ENCODE data around the gene FAM83C. TPM values are rescaled to one million over a fixed set of nuclear protein-coding genes. Genes with fewer than 3 reads are reported as not detected.

Gene FAM83C
- total and polyA plus RNA-seq, 2 donors, result 0.18 to 0.21 TPM

GRCh38 chr20:35298264-35298663 lies 6.0 kb upstream of the FAM83C start:
- DNase-seq (ENCODE audit: extremely low spot score), result no peak
- H3K27ac ChIP-seq (ENCODE audit: low read depth), result no peak overlapping the region
- WGBS, result 25% methylated on average over 5 of the region's 5 CpGs
- no peaks in the 10 kb centered on the region for H3K36me3 ChIP-seq (ENCODE audit: insufficient read depth)
- no peaks in the 10 kb centered on the region for H3K4me1 ChIP-seq (ENCODE audit: insufficient read depth)
- no peak overlapping the region for H3K4me3 ChIP-seq (ENCODE audit: low read depth, low read length)

- no peak overlapping the region for H3K4me3 ChIP-seq (ENCODE audit: low read depth, low read length)
- no peak overlapping the region for H3K27ac ChIP-seq (ENCODE audit: low read depth)
- no peaks in the 10 kb centered on the region for H3K4me1 ChIP-seq (ENCODE audit: insufficient read depth)
- no peak for DNase-seq (ENCODE audit: extremely low spot score)
- H3K36me3 ChIP-seq (ENCODE audit: insufficient read depth), result no peaks in the 10 kb centered on the region
- 88% methylated on average over 14 of the region's 14 CpGs for WGBS
Measured at GRCh38 chr20:35297740-35298139, 5.5 kb upstream of the FAM83C start.

DNA sequence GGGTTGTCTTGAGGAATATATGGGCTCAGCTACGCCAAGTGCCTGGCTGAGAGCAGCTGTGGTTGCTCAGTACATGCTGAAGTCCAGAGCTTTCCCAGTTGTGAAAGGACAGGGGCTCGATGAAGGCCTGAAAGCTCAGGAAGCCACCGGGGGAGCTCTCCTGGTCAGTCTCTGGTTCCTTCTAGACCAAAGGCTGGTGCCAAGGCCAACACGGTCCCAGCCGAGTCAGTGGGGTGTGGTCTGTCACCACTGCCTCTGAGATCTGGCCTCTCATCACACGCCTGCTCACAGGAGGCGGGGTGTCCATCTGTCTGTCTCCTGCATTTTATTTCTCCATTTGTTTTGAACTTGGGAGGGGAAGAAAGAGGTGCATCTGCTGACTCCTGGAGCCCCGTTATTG lies 4.9 kb upstream of the FAM83C start:
- WGBS, result 45% methylated on average over 8 of the region's 8 CpGs
- DNase-seq (ENCODE audit: extremely low spot score), result no peak
- Histone ChIP-seq H3K4me1 (ENCODE audit: insufficient read depth) (no peaks in the 10 kb centered on the region), H3K27ac (ENCODE audit: low read depth) (no peak overlapping the region), H3K4me3 (ENCODE audit: low read depth, low read length) (no peak overlapping the region), H3K36me3 (ENCODE audit: insufficient read depth) (no peaks in the 10 kb centered on the region)

GRCh38 chr20:35296101-35296554 lies 3.9 kb upstream of the FAM83C start:
- DNase-seq (ENCODE audit: extremely low spot score), result no peak
- WGBS, result 54% methylated on average over 9 of the region's 9 CpGs
- Histone ChIP-seq H3K27ac (ENCODE audit: low read depth) (no peak overlapping the region), H3K36me3 (ENCODE audit: insufficient read depth) (no peaks in the 10 kb centered on the region), H3K4me1 (ENCODE audit: insufficient read depth) (no peaks in the 10 kb centered on the region), H3K4me3 (ENCODE audit: low read depth, low read length) (no peak overlapping the region)

- Histone ChIP-seq H3K36me3 (ENCODE audit: insufficient read depth) (no peaks in the 10 kb centered on the region), H3K4me3 (ENCODE audit: low read depth, low read length) (no peak overlapping the region), H3K27ac (ENCODE audit: low read depth) (no peak overlapping the region), H3K4me1 (ENCODE audit: insufficient read depth) (no peaks in the 10 kb centered on the region)
- WGBS, result 80% methylated on average over 8 of the region's 8 CpGs
- DNase-seq (ENCODE audit: extremely low spot score), result no peak
Measured at GRCh38 chr20:35295674-35296073, 3.4 kb upstream of the FAM83C start.

GRCh38 chr20:35295058-35295457 lies 2.8 kb upstream of the FAM83C start:
- H3K27ac ChIP-seq (ENCODE audit: low read depth), result no peak overlapping the region
- H3K36me3 ChIP-seq (ENCODE audit: insufficient read depth), result no peaks in the 10 kb centered on the region
- no peaks in the 10 kb centered on the region for H3K4me1 ChIP-seq (ENCODE audit: insufficient read depth)
- DNase-seq (ENCODE audit: extremely low spot score), result no peak
- H3K4me3 ChIP-seq (ENCODE audit: low read depth, low read length), result no peak overlapping the region
- WGBS, result 63% methylated on average over 8 of the region's 8 CpGs

DNA sequence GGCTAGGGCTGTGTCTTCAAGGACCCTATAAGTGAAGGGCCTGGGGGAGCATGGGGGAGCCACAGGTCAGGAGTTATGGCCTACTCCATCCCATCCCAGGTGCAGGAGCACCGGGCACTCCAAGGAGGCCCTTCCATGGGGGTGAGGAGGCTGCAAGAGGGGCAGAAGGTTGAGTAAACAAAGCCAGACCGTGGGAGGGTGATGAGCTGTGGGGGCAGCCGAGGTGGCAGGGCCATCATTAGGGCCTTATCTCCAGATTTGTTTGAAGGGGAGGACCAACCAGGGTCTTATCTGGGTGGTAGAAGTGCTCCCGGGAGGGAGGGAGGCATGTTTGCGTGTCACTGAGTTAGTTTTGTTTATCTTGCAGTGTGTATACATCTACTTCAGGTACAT lies 2.1 kb upstream of the FAM83C start:
- WGBS, result 48% methylated on average over 5 of the region's 5 CpGs
- no peak overlapping the region for H3K27ac ChIP-seq (ENCODE audit: low read depth)
- H3K4me1 ChIP-seq (ENCODE audit: insufficient read depth), result no peaks in the 10 kb centered on the region
- H3K36me3 ChIP-seq (ENCODE audit: insufficient read depth), result no peaks in the 10 kb centered on the region
- H3K4me3 ChIP-seq (ENCODE audit: low read depth, low read length), result no peak overlapping the region
- DNase-seq (ENCODE audit: extremely low spot score), result no peak

- no peaks in the 10 kb centered on the region for H3K4me1 ChIP-seq (ENCODE audit: insufficient read depth)
- H3K36me3 ChIP-seq (ENCODE audit: insufficient read depth), result no peaks in the 10 kb centered on the region
- no peak overlapping the region for H3K4me3 ChIP-seq (ENCODE audit: low read depth, low read length)
- 87% methylated on average over 19 of the region's 19 CpGs for WGBS
- H3K27ac ChIP-seq (ENCODE audit: low read depth), result no peak overlapping the region
- DNase-seq (ENCODE audit: extremely low spot score), result no peak
Measured at GRCh38 chr20:35293303-35294292, 1.4 kb upstream of the FAM83C start.

GRCh38 chr20:35292504-35293285 lies 470 bp upstream of the FAM83C start:
- WGBS, result 57% methylated on average over 23 of the region's 23 CpGs
- Histone ChIP-seq H3K4me1 (ENCODE audit: insufficient read depth) (no peaks in the 10 kb centered on the region), H3K36me3 (ENCODE audit: insufficient read depth) (no peaks in the 10 kb centered on the region), H3K27ac (ENCODE audit: low read depth) (no peak overlapping the region), H3K4me3 (ENCODE audit: low read depth, low read length) (no peak overlapping the region)
- no peak for DNase-seq (ENCODE audit: extremely low spot score)

- no peak overlapping the region for H3K27ac ChIP-seq (ENCODE audit: low read depth)
- H3K4me1 ChIP-seq (ENCODE audit: insufficient read depth), result no peaks in the 10 kb centered on the region
- no peak for DNase-seq (ENCODE audit: extremely low spot score)
- no peak overlapping the region for H3K4me3 ChIP-seq (ENCODE audit: low read depth, low read length)
- H3K36me3 ChIP-seq (ENCODE audit: insufficient read depth), result no peaks in the 10 kb centered on the region
- 74% methylated on average over 7 of the region's 7 CpGs for WGBS
Measured at GRCh38 chr20:35290887-35291417, 1.3 kb downstream of the FAM83C start.

DNA sequence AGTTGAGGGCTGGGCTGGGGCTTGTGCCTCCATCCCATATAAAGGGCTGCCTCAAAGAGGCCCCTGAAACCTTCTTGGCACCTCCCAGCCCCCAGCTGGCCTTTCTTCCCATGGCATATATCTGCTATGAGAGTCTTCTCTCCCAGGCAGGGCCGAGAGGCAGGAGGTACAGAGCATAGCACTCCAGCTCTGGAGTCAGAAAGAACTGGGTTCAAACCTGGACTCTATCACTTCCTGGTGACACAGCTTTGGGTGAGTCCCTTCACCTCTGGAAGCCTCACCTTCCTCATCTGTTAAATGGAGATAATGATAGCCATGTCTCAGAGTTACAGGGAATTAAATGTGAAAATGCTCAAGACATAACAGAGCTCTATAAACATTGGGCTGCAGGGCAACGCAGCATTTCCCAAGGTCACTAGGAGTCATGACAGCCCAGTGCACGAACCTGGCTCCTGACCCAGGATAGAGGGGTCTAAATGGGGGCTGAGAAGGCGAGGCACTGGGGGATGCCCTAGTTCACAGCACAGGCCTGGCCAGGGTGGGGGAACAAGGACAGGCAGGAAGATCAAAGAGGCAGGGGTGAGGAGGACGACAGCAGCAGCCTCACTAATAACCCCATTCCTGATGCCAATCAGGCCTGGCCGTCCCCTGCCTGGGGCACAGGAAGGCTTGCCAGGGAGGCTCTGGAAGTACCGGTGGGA lies 1.9 kb downstream of the FAM83C start:
- no peaks in the 10 kb centered on the region for H3K36me3 ChIP-seq (ENCODE audit: insufficient read depth)
- DNase-seq (ENCODE audit: extremely low spot score), result no peak
- 62% methylated on average over 7 of the region's 7 CpGs for WGBS
- H3K4me1 ChIP-seq (ENCODE audit: insufficient read depth), result no peaks in the 10 kb centered on the region
- no peak overlapping the region for H3K4me3 ChIP-seq (ENCODE audit: low read depth, low read length)
- H3K27ac ChIP-seq (ENCODE audit: low read depth), result no peak overlapping the region

- Histone ChIP-seq H3K27ac (ENCODE audit: low read depth) (no peak overlapping the region), H3K4me1 (ENCODE audit: insufficient read depth) (no peaks in the 10 kb centered on the region), H3K36me3 (ENCODE audit: insufficient read depth) (no peaks in the 10 kb centered on the region), H3K4me3 (ENCODE audit: low read depth, low read length) (no peak overlapping the region)
- WGBS, result 84% methylated on average over 19 of the region's 19 CpGs
- DNase-seq (ENCODE audit: extremely low spot score), result no peak
Measured at GRCh38 chr20:35288325-35289060, 3.7 kb downstream of the FAM83C start.

All from urinary bladder (tissue), 4 donors.